ENCODE measurements around the gene EMD.
"Not testable (repeated sequence)": the region's sequence is repeated elsewhere in the genome, so short reads cannot be mapped to it uniquely, and the experiment has no call there.

EMD gene

DNA sequence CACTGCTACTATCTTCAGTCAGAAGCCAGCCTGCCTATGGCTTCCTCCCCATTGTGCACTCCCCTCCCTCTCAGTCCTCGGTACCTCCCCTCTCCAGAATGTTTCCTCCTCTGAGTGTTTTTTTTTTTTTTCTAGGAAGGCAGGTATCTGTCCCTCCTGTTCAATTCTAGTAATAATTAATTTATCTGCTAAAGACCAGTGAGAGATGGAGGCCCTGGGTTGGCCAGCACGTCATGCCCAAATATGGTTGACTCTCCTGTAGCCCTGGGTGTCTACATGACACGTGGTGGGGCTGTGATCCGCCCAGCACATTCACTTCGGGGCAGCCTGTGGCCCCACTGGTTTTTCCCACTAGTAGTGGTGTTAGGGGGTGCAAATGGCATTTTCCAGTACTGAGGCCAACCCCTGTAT is 6.5 kb upstream of the EMD start:
- no peak for DNase-seq

DNA sequence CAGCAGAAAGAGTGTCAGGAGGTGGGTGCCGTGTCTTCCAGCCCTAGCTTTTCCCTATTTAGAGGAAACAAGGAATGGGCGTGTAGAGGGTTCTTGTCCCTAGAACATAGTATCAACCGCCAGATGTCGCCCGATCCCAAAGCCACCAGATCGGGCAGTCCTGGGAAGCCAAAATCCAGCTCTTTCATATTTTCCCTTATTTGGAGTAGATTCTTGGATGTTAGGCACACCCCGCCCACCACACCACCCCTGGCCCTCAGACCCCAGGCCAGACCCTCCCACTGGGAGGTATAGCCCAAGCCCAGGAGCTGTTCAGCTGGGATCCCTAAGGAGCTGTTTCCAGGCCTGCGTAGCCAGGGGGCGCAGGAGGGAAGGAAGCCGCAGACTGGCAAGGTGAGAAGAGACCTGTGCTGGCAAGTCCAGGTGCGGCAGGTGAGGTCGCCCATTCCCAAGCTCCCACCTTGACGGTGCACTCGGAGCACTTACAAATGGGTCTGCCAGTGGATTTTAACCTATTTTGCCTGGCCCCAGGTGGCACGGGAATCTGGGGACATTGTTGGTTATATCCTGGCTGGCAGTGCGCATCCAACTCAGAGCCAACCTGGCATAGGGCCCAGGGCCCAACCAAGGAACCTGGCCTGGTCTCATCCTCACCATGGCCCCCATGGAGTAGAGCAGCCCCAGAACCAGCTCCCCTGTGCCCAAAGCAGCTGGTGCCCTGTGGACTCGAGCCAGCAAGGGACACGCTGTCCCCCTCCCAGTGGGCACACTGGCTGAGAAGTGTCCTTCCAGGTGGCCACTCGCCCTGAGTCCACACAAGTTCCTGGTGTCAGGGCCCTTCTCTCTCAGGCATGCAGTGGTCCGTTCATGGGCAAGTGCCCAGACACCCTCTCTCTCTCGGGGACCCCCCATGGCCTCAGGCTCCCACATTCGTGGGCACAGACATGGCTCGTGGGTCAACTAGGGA is 5.5 kb upstream of the EMD start:
- DNase-seq = no peak

DNA sequence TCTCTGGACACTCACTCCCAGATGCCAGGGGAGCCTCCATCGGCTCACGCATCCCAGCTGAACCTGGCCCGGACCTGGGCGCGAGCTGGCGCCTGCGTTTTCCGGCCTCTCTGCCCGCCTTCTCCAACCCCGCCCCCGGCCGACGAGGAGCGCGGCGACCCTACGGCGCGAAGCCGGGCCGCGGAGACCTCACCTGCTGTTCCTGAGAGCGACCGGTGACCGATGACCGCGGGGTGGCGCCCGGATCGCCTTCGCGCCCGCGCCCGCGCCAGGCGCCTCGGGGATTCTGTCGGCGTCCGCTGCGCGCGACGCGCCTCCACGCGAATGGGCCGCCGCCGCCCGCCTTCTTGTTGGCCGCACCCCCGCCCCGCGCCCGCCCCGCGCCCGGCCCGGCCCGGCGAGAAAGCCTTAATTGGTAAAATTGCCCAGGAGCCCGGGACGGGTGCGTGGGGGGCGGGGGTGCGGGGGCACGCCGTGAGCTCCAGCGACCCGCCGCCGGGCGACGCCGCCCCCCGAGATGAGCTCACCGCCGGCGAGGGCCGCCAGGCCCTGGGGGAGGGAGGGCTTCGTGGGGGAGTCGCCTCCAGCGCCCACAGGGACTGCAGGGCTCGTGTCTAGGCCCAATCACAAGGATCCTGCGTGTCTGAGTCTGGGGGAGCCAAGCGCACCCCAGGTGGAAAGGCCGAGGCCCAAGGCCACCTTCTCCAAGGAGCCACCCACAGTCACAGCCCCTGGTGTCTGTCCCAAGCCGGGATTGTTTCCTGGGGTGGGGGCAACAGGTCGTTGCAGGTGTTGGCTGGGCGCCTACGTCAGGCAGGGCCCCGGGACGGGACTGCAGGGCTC is 4.6 kb upstream of the EMD start, which contains the start of gene FLNA:
Gene FLNA, minus strand, starts transcription at position 322 of the 843 bp plus-strand sequence. CDS start 3,389 bp downstream, outside the sequence.
- DNase-seq = peak; percentile 39

DNA sequence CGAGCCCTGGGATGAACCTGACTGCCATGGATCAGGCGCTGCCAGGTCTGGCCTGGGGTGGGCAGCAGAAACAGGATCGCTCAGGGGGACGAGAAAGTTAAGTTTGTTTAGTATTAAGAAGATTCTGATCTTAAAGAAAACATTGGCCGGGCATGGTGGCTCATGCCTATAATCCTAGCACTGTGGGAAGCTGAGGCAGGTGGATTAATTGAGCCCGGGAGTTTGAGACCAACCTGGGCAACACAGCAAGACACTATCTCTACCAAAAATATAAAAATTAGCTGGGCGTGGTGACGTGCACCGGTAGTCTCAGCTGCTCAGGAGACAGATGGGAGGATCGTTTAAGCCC is 4.0 kb upstream of the EMD start:
- DNase-seq = no peak

DNA sequence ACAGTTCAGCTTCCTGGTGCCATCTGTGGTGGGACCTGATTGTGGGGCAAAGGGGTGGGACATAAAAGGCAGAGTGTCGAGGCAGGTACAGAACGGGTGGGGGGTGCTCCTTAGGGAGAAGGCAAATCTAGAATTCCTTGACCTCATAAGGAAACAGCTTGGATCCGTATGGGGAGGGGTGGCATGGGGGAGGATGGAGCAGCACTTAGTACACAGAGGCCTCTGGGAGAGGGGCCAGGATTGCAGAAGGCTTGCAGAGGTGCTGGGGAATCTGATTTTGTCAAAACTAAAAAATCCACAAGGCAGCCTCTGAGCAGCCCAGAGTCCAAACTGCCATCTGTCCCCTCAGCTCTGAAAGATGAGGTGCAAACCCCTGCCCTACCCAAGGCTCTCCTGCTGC is 2.3 kb upstream of the EMD start:
- no peak for DNase-seq

DNA sequence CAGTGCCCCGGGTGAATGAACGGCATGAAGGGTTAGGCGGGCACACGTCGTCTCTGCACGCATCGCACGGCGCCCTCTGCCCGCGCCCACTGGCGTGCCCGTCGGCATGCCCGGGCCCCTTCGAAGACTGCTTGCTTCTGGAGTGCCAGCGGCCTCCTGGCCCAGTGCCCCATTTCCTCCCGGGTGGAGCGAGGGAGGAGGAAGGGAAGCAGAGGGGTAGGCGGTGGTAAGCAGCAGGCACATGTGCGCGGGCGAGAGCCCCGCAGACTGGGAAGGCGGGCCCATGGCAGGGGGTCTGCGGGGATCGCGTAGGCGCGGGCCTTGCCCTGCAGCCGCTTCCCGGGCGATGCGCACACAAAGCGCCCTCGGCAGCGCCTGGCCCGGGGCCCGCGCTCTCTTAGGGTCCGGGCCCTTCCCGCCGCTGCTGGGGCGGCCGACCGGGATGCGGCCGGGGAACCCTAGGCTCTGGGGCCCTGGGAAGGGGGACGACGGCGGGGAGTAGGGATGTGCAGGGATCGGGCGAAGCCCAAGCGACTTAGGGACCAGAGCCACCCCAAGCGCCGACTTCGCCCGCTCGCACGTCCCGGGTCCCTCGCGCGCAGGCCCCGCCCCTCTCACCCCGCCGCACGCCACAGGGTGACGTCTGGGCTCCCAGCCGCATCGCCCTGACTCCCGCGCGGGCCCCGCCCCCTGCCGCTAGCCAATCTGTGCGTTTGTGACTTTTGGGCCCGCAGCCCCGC is 866 bp upstream of the EMD start:
- DNase-seq = peak; percentile 44

DNA sequence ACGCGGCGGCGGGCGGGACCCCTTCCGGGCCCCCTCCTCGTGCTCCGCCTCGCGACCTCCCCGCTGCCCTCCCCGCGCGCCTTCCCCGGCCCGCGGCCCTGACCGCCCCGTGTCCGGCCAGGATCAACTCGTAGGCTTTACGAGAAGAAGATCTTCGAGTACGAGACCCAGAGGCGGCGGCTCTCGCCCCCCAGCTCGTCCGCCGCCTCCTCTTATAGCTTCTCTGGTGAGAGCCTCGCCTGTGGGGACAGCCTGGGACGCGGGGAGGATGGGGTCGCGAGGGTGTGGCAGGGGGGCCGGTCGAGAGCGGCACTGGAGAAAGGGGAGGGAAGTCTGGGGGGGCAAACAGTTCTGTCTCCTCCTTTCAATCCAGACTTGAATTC is 465 bp downstream of the EMD start:
- DNase-seq = no peak

DNA sequence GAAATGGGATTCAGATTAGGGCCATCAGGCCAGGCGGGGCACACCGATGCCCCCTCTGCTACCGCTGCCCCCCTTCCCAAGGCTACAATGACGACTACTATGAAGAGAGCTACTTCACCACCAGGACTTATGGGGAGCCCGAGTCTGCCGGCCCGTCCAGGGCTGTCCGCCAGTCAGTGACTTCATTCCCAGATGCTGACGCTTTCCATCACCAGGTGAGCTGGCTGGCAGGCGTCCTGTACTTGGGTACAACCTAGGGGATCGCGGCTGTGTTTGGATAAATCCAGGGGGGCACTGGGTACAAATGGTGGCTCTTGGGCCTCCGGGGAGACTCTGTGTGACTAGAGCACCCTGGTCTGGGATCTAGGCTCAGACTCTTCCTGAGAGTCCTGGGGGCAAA is 1.1 kb downstream of the EMD start:
- no peak for DNase-seq

DNA sequence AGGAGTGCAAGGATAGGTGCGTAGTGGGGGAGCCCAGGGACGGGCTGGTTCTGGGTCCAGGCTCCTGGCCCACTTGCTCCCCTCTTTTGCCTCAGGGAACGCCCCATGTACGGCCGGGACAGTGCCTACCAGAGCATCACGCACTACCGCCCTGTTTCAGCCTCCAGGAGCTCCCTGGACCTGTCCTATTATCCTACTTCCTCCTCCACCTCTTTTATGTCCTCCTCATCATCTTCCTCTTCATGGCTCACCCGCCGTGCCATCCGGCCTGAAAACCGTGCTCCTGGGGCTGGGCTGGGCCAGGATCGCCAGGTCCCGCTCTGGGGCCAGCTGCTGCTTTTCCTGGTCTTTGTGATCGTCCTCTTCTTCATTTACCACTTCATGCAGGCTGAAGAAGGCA is 1.7 kb downstream of the EMD start:
- no peak for DNase-seq

DNA sequence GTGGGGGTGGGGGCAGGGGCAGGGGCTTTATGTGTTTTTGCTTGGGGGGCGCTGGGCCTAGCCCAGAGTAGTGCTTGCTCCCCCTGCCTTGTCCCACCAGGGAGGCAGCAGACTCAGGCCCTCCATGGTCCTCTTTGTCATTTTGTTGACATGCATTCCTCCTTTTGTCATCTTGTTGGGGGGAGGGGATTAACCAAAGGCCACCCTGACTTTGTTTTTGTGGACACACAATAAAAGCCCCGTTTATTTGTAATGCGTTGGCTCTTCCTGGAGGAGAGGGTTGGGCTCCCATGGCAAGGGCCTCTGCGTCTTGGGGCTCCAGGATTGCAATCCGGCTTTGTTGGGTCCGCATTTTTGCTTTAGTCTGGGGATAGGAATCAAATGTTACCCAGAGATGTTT is 2.2 kb downstream of the EMD start:
- no peak for DNase-seq

DNA sequence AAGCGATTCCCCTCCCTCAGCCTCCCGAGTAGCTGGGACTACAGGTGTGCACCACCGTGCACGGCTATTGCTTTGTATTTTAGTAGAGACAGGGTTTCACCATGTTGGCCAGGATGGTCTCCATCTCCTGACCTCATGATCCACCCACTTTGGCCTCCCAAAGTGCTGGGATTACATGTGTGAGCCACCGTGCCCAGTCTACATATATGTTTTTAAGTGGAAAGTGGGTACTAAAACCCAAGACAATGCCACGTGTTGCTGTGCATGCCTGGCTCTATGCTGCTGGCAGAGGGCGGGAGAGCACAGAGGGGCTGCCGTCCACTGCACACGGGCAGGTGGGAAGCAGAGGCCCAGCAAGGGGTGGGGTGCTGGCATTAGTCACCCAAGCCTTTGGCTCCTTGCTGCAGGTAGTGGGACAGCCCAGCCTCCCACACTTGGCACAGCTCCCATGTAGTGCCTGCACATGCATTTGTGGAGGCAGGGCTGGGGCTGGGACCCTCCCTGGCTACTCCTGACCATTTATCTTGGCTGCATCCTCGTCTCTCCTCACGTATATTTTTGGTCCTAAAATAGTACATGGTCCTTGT is 3.5 kb downstream of the EMD start:
- no peak for DNase-seq

DNA sequence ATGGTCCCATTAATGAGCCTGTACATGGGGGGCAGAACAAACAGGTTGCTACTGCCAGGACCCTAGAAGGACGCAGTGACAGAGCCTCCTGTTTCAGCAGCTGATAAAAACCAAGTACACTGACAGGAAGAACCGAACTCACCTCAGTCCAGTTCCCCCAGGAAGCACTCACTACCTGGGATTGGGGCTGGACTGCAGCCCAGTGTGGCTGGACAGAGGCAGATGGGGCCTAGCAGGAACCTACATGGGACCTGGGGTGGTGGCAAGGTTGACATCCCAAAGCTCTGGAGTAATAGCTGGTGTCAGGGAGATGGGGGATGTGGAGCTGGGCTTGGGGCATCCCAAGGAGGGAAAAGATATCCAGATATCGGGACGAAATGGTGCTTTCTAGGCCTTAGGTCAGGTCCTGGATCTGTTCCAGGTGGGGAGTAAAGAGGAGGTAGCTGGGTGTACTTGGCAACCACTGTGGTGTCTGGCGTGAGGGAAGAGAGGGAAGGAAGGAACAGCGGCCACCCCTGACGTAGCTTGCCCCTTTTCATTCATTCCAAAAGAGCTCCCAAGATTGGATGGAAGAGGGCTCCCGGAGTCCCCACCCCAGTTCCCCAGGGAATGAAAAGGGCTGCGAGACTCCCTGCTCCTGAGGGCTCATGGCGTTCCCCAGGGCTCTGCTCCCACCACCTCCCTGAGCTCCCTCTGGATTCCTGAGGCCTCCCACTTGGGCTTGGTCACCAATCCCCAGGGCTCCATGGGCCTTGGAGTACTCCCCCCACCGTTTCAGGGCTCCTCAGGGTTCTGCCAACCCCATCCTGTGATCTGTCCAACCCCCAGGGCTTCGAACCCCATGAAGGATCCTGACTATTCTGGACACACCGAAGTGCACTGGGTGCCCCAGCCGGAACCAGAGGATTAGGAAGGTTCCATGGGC is 4.5 kb downstream of the EMD start:
- no peak for DNase-seq

DNA sequence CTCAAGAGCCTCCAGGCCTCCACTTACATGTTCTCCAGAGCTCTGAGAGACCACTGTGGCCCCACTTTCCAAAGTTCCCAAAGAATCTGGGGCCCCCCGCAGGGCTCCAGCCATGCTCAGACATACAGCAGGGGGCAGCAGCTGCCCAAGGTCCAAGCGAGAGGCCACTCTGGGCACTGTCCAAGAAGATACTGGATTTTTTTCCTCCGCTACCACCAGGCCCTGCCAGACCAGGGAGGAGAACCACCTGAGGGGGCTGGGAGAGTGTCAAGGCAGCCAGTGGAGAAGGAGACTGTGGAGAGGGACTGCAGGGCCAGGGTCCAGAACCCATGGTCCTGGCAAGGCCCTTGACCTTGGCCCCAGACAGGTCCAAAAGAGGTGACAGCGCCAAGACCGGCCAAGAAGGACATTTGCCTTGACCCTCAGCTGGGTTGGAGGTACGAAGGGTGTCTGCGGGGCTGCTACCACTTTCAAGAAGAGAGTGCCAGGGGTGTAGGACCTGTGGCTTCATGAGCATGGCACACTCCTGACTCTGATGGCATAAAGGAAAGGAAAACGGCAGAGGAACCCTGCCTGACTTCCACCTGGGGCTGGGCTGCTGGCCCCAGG is 5.3 kb downstream of the EMD start:
- no peak for DNase-seq

DNA sequence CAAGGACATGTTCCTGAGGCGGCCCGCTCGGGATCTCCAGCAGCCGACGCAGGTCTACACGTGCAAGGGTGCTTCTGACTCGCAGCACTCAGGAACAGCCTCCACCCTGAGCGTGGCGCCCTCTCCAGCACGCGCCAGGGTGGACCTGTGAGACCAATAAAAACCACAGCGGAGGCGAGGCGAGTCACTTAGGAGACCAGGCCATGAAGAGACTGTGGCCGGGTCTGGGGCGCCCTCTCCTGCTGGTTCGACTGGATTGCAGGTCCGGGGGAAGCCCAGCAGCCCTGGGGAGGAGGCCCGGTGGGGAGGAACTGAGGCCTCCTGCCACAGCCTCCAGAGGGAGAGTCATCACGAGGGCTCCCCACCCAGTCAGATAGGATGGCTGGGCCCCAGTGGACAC is 9.0 kb downstream of the EMD start:
- DNase-seq = not testable (repeated sequence)

DNA sequence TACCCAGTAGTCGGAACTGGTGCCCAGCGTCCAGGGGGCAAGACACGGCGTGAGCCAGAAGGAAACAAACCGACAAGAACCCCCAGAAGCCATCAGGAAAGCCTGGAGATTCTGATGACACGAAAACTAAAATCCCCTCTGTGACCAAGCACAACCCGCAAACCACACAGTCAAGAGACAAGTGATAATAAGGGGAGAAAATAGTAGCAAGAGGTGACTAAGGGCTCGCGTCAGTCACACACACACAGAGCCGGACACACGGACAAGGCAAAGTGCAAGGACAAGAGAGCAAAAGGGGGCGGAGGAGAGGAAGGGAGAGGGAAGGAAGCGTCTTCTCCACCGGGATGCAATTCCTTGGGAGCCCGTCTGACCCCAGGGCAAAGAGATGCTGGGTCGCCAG is 9.6 kb downstream of the EMD start:
- DNase-seq = not testable (repeated sequence)

DNA sequence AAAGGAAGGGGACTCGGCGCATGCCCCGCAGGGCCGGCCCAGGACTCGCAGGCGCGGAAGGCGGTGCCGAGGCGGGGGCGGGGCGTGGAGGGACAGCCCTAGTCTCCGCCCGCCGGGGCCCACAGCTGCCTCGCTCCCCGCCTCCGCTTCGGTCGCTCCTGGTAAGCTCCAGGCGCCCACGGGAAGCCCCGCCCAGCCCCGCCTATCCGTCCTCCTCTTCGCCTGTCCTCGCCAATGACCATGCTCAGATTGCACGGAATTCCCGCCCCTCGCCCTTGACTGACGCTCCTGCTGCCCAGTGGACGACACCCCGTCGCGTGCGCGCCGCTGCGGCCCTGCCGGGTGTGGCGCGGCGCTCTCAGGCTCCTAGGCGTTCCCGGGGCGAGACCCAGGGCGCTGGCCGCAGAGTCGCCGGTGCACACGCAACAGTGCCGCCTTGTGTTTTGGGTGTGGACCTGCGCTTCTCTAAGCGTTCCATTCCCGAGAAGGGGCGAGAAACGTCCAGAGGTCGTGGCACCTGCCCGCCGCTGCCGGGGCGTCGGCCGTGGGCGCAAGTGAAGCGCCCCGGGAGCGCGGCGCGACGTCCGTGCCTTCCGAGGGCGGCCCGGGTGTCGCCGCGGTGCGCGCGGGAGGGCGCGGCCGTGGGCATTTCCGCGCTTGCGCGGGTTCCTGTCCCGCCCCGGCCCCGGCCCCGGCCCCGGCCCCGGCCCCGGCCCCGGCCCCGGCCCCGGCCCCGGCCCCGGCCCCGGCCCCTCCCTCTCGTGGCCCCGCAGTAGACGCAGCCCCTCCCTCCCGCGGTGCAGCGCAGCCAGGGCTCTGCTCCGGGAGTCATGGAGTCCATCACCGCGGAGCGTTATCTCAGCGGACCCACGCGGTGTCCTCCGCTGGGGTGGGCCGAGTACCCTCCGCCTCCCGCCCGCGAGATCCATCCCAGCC is 11.0 kb downstream of the EMD start:
- DNase-seq = not testable (repeated sequence)

DNA sequence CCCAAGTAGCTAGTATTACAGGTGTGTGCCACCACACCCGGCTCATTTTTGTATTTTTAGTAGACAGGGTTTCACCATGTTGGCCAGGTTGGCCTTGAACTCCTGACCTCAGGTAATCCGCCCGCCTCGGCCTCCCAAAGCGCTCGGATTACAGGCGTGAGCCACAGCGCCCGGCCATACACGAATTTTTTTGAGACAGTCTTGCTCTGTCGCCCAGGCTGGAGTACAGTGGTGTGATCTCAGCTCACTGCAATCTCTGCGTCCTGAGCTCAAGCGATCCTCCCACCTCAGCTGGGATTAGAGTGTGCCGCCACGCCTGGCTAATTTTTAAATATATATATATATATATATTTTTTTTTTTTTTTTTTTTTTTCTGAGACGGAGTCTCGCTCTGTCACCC is 17.3 kb downstream of the EMD start:
- not testable (repeated sequence) for DNase-seq

DNA sequence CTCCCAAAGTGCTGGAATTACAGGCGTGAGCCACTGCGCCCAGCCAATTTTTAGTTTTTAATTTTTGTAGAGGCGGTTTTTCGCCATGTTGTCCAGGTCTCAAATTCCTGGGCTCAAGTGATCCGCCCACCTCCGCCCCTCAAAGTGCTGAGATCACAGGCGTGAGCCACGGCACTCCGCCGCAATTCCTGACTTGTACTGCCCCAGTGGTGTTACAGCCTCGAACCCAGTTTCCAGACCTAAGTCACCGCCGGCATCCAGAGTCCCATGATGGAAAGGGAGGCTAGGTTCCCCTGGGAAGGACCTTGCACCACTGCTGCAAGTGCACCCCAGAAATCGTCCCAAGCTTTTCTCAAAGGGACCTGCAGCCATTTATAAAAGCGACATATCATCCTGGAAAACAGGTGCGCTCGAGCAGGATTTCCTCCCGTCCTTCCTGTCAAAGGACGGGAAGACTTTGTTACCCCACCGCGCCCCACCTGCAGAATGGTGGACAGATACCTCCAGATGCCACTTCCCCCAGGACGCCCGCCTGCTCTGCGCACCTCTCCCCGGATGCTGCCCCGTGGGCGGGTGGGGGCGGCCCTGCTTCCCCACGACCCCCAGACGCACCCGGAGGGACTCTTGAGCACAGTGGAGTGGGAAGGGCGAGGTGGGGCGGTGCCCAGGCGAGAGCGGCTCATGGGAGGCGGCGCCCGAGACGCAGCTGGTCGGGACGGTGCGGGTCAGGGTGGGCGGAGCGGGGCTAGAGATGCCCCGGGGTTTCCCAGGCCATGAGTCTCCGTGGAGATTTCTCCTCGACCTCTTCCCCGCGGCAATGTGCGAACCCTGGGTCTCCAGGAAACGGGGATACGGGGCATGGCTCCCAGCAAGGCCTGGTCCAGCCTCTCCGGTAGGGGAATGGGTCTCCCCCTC is 18.1 kb downstream of the EMD start:
- peak; percentile 59 for DNase-seq
